Stimulated activated naive CD8-positive, alpha-beta T cell treated with anti-CD3 and anti-CD28 coated beads, Interleukin-15, amount 100 ng/mL, for 72 hours (primary cell): ENCODE results near the gene LGALS3.

ENCODE experiments used
- ATAC-seq: fragments of 150-1000 bp; cut with Tn5 transposase; 2 replicates; pipeline ENCODE4 v1.10.0; 2021; ENCODE audit warnings: mild to moderate bottlenecking, moderate library complexity
- DNase-seq, 2 donors: peaks; one replicate each; pipeline ENCODE4 v3.0.0; 2021 to 2022
- H3K27ac Mint-ChIP-seq, 2 donors: one replicate each; pipeline ENCODE4 v1.8.0; 2022; ENCODE audit warnings: mild to moderate bottlenecking in 2 of 2, mixed read lengths in 2 of 2, moderate library complexity in 2 of 2
- H3K27me3 Mint-ChIP-seq: one replicate; pipeline ENCODE4 v1.8.0; 2022; ENCODE audit warnings: mixed read lengths
- H3K4me1 Mint-ChIP-seq: one replicate; pipeline ENCODE4 v1.8.0; 2022; ENCODE audit warnings: mild to moderate bottlenecking, mixed read lengths
- H3K4me3 Mint-ChIP-seq, 2 donors: one replicate each; pipeline ENCODE4 v1.8.0; 2022; ENCODE audit warnings: mild to moderate bottlenecking in 2 of 2, mixed read lengths in 2 of 2, moderate library complexity in 1 of 2
- H3K9me3 Mint-ChIP-seq, 2 donors: one replicate each; pipeline ENCODE4 v1.8.0; 2022; ENCODE audit warnings: mixed read lengths in 2 of 2

LGALS3 gene

GRCh38 chr14:55122440-55122986 lies 6.5 kb upstream of the LGALS3 start:
- Mint-ChIP-seq H3K27me3 (peaks cover 23% of the 10 kb centered on the region), H3K4me1 (peaks cover 16% of the 10 kb centered on the region), H3K4me3 (no peak overlapping the region), H3K27ac (no peak overlapping the region), H3K9me3 (no peaks in the 10 kb centered on the region)
- DNase-seq (no peak), ATAC-seq (no peak)

- DNase-seq (no peak), ATAC-seq (no peak)
- Mint-ChIP-seq H3K27ac (no peak overlapping the region), H3K4me1 (peaks cover 16% of the 10 kb centered on the region), H3K4me3 (no peak overlapping the region), H3K9me3 (no peaks in the 10 kb centered on the region), H3K27me3 (peaks cover 26% of the 10 kb centered on the region)
Measured at GRCh38 chr14:55123101-55123500, 6.0 kb upstream of the LGALS3 start.

DNA sequence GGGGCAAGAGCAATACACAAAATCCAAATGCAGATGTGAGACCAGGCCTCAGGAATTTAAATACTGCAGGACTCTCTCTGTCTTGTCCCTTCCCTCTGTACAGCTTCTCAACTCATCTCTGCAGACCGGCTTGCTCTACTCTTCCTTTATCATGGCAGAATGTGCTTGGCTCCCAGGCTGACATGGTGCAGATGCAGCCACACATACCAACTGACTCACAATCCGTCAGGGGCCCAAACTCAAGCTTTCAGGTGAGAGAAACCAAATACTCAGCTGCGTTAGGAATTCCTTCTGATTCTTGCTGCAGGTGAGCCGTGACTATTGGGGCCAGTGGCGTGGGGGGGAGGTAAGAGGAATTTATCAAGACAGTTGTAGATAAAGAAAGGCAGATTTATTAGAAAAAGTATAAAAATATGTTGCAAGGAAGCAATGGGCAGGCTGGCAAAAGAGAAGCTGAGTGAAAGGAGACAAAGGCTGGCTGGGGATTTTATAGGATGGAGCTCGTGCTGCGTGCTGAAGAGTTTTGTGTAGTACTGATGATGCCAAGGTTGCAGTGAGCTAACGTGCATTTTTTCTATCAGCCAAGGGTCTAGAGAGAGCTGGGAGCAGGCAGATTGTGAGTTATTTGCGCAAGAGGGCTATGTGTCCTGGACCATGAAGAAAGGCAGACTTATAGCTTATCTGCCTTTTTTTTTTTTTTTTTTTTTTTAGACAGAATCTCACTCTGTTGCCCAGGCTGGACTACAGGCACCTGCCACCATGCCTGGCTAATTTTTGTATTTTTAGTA lies 5.0 kb upstream of the LGALS3 start:
- Mint-ChIP-seq H3K4me3 (no peak overlapping the region), H3K27me3 (peaks cover 33% of the 10 kb centered on the region), H3K27ac (no peak overlapping the region), H3K9me3 (no peaks in the 10 kb centered on the region), H3K4me1 (peaks cover 16% of the 10 kb centered on the region)
- no peak for DNase-seq
- ATAC-seq: no peak

DNA sequence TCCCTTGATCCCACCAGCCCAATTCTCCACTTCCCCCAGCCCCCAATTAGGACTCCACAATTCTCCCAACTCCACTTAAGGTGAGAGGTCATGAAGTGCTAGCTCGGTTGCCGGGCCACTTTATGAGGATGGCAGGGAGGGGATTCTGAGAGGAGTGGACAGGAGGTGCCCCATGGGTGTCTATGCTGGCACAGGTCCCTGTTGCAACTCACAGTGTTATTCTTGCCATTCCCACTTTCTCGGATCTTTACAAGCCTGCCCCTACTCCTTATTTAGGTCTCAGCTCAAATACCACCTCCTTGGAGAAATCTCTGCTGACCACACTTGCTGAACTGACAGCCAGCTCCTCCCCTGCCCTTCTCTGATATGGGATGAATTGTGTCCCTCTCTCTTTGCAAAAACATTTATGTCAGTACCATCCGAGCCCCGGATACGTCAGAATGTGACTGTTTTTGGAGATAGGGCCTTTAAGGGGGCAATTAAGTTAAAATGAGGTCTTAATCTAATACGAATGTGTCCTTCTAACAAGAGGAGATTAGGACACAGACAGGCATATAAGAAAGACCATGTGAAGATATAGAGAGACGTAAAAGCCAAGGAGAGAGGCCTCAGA lies 4.2 kb upstream of the LGALS3 start:
- H3K4me1 Mint-ChIP-seq: peaks cover 20% of the 10 kb centered on the region
- ATAC-seq: no peak
- no peak overlapping the region for H3K4me3 Mint-ChIP-seq
- DNase-seq: no peak
- no peaks in the 10 kb centered on the region for H3K9me3 Mint-ChIP-seq
- peaks cover 36% of the 10 kb centered on the region for H3K27me3 Mint-ChIP-seq
- no peak overlapping the region for H3K27ac Mint-ChIP-seq

GRCh38 chr14:55125403-55125802 lies 3.6 kb upstream of the LGALS3 start:
- no peak overlapping the region for H3K27ac Mint-ChIP-seq
- H3K27me3 Mint-ChIP-seq: peaks cover 37% of the 10 kb centered on the region
- H3K4me1 Mint-ChIP-seq: peaks cover 24% of the 10 kb centered on the region
- H3K4me3 Mint-ChIP-seq: no peak overlapping the region
- DNase-seq: no peak
- ATAC-seq: peak; percentile 33
- H3K9me3 Mint-ChIP-seq: no peaks in the 10 kb centered on the region

DNA sequence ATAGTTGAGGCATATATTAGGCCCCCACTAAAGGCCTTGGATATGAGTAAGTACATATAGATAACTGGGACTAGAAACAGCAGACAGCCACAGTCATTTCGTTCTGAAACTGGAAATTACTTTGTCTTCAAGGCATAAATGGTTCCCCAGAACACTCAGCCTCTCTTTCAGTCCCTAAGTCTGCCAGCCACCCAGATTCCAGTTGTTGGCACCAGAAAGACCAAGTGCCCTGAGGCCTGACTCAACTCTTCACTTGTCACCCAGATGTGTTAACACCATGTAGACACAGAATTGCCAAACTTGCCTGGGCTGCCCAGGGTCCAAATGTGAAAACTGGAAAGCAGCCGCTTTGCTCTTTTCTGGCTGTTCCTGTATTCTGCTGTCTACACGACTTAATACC lies 3.0 kb upstream of the LGALS3 start:
- DNase-seq (no peak), ATAC-seq (no peak)
- H3K4me3 Mint-ChIP-seq: no peak overlapping the region
- peaks cover 24% of the 10 kb centered on the region for H3K4me1 Mint-ChIP-seq
- H3K27ac Mint-ChIP-seq: no peak overlapping the region
- no peaks in the 10 kb centered on the region for H3K9me3 Mint-ChIP-seq
- H3K27me3 Mint-ChIP-seq: peaks cover 40% of the 10 kb centered on the region

DNA sequence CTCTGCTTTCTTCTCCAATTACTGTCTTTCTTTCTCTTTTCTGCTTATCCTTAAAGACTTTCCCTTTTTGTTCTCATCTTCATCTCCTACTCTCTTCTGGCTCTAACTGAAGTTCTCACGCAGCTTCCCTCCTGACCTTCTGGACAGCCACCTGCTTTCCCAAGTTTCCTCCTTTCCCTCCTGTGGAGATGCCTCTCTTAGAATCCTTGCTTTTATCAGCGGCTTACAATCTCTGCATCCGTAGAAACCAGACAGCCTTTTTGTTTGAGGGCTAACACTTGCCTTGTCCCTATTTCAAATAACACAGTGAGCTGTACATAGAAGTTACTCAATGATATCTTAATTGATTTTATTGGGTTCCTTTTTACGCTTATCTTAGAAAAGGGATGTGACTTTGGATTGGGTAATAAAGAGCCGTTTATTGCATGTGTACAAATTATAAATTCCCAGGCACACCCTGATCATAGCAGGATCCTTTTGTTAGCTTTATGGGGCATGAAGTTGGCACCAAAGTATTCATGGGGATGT lies 2.1 kb upstream of the LGALS3 start:
- Mint-ChIP-seq H3K27ac (no peak overlapping the region), H3K27me3 (peaks cover 48% of the 10 kb centered on the region), H3K4me1 (peaks cover 31% of the 10 kb centered on the region), H3K9me3 (no peaks in the 10 kb centered on the region), H3K4me3 (no peak overlapping the region)
- DNase-seq (no peak), ATAC-seq (no peak)

DNA sequence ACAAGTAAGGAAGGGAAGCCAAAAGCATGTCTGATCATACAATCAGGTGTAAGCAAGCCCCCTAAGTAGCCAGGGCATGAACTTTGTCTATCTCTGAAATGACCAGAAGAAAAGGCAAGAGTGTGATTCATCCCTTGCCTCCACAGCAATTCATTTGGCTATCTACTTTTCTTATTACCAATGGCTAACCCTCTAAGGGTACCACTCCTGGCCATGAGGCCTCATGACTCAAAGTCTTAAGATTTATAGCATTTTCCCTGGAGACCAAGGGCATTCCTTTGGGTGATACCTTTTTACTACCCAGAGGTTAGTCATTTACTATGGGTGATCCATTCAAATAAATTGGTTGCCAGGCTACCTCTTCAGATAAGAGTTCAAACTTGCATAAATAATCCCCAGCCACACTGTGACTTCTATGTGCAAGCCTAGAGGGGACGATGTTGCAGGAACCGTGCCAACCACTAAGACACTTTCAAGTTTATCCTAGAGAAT lies 1.5 kb upstream of the LGALS3 start:
- ATAC-seq: no peak
- peaks cover 31% of the 10 kb centered on the region for H3K4me1 Mint-ChIP-seq
- peaks cover 48% of the 10 kb centered on the region for H3K27me3 Mint-ChIP-seq
- H3K4me3 Mint-ChIP-seq: no peak overlapping the region
- DNase-seq: no peak
- no peaks in the 10 kb centered on the region for H3K9me3 Mint-ChIP-seq
- H3K27ac Mint-ChIP-seq: no peak overlapping the region

DNA sequence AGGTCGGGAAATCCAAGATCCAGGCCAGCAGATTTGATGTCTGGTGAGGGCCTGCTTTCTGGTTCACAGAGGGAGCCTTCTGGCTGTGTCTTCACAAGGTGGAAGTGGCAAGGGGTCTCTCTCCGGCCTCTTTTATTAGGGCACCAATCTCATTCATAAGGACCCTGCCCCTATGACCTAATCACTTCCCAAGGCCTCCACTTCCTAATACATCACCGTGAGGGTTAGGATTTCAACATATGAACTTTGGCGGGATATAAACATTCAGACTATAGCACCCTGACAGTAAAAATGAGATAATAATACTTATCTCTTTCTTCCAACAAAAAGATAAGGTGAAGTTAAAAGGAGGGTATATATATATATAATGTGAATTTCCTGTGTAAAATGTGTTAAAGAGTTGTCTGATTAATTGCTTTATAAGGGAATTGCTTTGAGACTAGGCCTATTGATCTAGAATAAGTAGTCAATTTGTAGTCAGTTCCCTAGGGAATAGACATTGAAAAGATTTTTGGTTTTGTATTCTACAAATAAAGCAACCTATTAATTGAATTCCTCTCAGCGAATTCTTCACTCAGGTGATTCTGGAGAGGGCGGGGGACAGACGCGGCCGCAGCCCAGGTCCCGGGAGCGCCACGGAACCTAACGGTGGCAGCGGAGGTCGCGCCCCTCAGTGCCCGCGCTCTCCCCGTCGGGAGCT lies 516 bp upstream of the LGALS3 start:
- Mint-ChIP-seq H3K4me1 (peaks cover 24% of the 10 kb centered on the region), H3K27ac (peak overlapping the region; percentile 51 to 91), H3K4me3 (peak overlapping the region; percentile 78 to 81), H3K27me3 (peaks cover 48% of the 10 kb centered on the region), H3K9me3 (no peaks in the 10 kb centered on the region)
- DNase-seq (no peak), ATAC-seq (no peak)

DNA sequence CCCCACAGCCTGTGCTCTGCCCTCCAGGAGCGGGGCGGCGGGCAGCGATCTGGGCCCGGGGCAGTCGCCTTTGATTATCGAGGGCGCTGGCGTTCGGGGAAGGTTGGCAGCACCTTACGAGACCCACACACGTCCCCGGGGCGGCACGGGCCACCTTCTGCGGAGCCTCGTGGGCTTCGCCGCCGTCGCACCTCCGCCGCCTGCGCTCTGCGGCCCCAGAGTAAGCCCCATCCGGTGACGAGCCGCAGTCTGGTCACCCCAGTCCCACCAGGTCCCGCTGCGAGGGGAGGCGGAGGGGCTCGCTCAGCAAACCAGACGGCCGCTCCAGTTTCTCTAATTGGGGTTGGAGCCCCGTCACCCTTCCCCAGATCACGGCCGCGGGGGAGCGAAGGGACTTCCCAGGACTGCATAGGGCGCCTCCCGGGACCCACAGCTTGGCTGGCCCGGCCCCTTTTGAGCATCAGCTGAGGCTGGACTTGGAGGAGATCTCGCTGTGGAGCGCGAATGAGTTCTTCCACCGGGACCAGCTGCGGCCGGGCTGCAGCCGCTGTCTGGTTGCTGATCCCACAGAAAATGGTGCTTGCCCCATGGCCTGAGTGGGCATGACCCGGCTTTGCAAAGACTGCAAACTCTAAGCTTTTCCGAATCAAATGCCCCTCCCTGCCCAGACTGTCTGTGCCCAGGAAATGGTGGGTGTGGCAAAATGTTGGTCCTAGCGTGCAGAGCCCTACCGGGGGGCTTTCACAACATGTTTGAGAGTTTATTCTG lies 560 bp downstream of the LGALS3 start:
- Mint-ChIP-seq H3K4me3 (peak overlapping the region; percentile 79 to 80), H3K4me1 (peaks cover 24% of the 10 kb centered on the region), H3K27me3 (peaks cover 48% of the 10 kb centered on the region), H3K9me3 (no peaks in the 10 kb centered on the region), H3K27ac (peak overlapping the region in 1 of 2 donors; percentile 54)
- ATAC-seq: peak; percentile 89
- DNase-seq: peak; percentile 61 to 67

DNA sequence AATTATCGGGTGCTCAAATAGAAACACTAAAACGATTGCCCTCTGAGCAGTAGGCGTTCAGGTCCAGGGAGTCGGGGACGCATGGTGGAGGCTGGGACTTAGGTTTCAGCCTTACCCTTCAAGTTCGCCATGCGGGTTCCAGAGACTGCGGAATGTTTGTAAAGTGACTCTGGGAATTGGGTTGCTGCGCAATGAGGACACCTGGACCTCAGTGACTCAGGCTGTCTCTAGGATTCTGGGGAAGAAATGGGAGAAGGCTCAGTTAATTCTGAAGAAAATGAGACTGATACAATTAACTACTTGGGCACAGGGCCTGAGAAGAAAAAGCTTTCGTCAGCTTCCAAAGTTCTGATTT lies 1.1 kb downstream of the LGALS3 start:
- ATAC-seq: no peak
- H3K9me3 Mint-ChIP-seq: no peaks in the 10 kb centered on the region
- peak overlapping the region; percentile 79 to 80 for H3K4me3 Mint-ChIP-seq
- no peak for DNase-seq
- peaks cover 48% of the 10 kb centered on the region for H3K27me3 Mint-ChIP-seq
- peak overlapping the region in 1 of 2 donors; percentile 27 for H3K27ac Mint-ChIP-seq
- H3K4me1 Mint-ChIP-seq: peaks cover 22% of the 10 kb centered on the region

DNA sequence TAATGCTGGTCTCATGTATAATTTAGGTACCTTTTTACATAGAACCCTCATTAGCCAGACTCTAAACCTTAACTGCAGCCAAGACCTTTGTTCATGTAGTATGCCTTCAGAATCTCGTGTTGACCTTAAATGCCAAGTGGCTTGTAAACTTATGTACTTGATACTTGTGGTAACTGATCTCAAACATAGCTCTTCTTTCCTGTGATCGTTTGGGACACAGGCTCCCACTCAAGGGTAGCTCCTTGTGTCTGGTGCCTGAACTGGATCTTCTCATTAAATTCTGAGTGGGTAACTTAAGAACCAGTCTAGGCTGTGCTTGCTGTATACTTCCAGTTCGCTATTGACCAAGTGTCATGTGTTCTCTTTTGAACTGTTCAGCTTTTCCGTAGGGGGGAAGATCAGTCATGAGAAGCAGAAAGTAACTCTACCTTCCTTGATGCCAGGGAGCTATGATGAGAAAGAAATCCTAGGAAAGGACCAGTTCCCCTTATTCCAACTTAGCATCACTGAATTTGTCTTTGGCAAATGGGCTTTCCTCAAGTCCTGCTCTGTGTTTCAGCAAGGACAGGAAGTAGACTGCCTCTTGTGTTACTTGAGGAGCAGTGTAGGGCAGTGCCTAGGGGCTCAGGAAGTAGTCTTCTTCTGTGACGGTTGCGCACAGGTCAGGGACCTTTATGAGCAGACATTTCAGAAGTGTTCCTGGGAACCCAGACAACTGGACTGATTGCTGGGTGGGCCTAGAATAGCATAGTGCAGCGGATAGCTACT lies 2.5 kb downstream of the LGALS3 start:
- H3K27ac Mint-ChIP-seq: no peak overlapping the region
- peaks cover 15% of the 10 kb centered on the region for H3K4me1 Mint-ChIP-seq
- H3K27me3 Mint-ChIP-seq: peaks cover 43% of the 10 kb centered on the region
- DNase-seq: no peak
- no peak for ATAC-seq
- H3K9me3 Mint-ChIP-seq: no peaks in the 10 kb centered on the region
- H3K4me3 Mint-ChIP-seq: no peak overlapping the region

- Mint-ChIP-seq H3K27ac (no peak overlapping the region), H3K27me3 (peaks cover 27% of the 10 kb centered on the region), H3K4me1 (peaks cover 15% of the 10 kb centered on the region), H3K9me3 (no peaks in the 10 kb centered on the region), H3K4me3 (no peak overlapping the region)
- ATAC-seq (no peak), DNase-seq (no peak)
Measured at GRCh38 chr14:55133416-55133815, 4.4 kb downstream of the LGALS3 start.

DNA sequence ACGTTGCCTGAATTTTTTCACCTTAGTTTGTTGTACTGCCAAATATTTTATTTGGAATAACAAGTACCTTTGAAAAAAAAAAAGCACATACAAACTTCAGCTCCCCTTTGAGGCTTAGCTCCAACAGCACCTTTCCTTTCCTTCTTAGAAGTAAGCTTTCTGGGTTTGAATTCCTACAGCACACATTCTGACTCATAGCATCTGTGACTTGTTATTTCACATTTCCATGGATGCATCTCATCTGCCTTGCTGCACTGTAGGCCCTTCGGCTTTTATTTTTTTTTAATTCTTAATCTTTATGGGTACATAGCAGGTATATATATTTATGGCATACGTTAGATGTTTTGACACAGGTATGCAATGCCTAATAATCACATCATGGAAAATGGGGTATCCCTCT lies 7.2 kb downstream of the LGALS3 start:
- H3K27me3 Mint-ChIP-seq: peaks cover 6% of the 10 kb centered on the region
- no peak overlapping the region for H3K27ac Mint-ChIP-seq
- peaks cover 7% of the 10 kb centered on the region for H3K4me1 Mint-ChIP-seq
- DNase-seq (no peak), ATAC-seq (no peak)
- H3K4me3 Mint-ChIP-seq: no peak overlapping the region
- H3K9me3 Mint-ChIP-seq: no peaks in the 10 kb centered on the region
